Testis (tissue), 3 donors: ENCODE measurements around the gene CDK6. TPM values are rescaled to one million over a fixed set of nuclear protein-coding genes. Genes with fewer than 3 reads are reported as not detected.

ENCODE experiments used
- DNase-seq: peaks from one replicate; pipeline ENCODE4 v3.0.0-alpha.2; 2019
- H3K27ac ChIP-seq, 2 donors: fragments of 200-600 bp; sonication (generic); one replicate each; pipeline ENCODE4 v1.5.1; 2019
- H3K27me3 ChIP-seq: fragments of 200-600 bp; sonication (generic); one replicate; pipeline ENCODE4 v1.5.1; 2019
- H3K36me3 ChIP-seq: fragments of 200-600 bp; sonication (generic); one replicate; pipeline ENCODE4 v1.5.1; 2017; ENCODE audit warnings: low read depth; ENCODE audit errors: missing control alignments
- H3K4me1 ChIP-seq: fragments of 200-600 bp; sonication (generic); one replicate; pipeline ENCODE4 v1.5.1; 2019
- H3K4me3 ChIP-seq, 2 donors: fragments of 200-600 bp; sonication (generic); one replicate each; pipeline ENCODE4 v1.5.1; 2017 to 2019
- H3K9me3 ChIP-seq: fragments of 200-600 bp; sonication (generic); one replicate; pipeline ENCODE4 v1.5.1; 2017
- POLR2A ChIP-seq: fragments of 450-650 bp; IDR thresholded peaks from one replicate; pipeline ENCODE4 v1.6.1; 2017; ENCODE audit warnings: antibody characterized with exemption, mild to moderate bottlenecking, moderate library complexity
- WGBS, 2 donors: methylation state at CpG; one replicate each; pipeline ENCODE4 v1.1.5; 2018; 5-methylcytosine and 5-hydroxymethylcytosine counted together
- intact Hi-C: fragments of 100-400 bp; cut with DNase I; formaldehyde crosslinking; loops from one replicate; pipeline ENCODE4 v1.15.1; 2023; ENCODE audit warnings: low total_unique reads
- polyA plus RNA-seq: library from polyadenylated mRNA; stranded (reverse); fragments of 350-450 nt; fragmentation: Illumina TruSeq; extraction: RNeasy Lipid Tissue Mini Kit (QIAGEN cat#74804); gene quantifications from one replicate; pipeline ENCODE4 v1.2.3, GENCODE V29; 2014; ENCODE audit warnings: low read depth, low replicate concordance; ENCODE audit not compliant: insufficient read depth
- total RNA-seq, 2 donors: library from RNA; depleted of rRNA; stranded (reverse); fragments of >200 nt; gene quantifications; one replicate each; pipeline ENCODE4 v1.2.3, GENCODE V29; 2016
- TF ChIP-seq, protein P1 (sequence below), 3 experiments: fragments of 450-650 bp in 2 of 3; fragments of 200-600 bp in 1 of 3; sonication (generic) in 1 of 3; IDR thresholded peaks; one replicate each; pipeline ENCODE4 v1.5.1; 2016 to 2019; ENCODE audit warnings: antibody characterized with exemption in 3 of 3, mild to moderate bottlenecking in 2 of 3, moderate library complexity in 1 of 3

Gene CDK6
- total and polyA plus RNA-seq, 3 donors from 2014 or later, result 21.1 to 31.6 (median 22.8) TPM

DNA sequence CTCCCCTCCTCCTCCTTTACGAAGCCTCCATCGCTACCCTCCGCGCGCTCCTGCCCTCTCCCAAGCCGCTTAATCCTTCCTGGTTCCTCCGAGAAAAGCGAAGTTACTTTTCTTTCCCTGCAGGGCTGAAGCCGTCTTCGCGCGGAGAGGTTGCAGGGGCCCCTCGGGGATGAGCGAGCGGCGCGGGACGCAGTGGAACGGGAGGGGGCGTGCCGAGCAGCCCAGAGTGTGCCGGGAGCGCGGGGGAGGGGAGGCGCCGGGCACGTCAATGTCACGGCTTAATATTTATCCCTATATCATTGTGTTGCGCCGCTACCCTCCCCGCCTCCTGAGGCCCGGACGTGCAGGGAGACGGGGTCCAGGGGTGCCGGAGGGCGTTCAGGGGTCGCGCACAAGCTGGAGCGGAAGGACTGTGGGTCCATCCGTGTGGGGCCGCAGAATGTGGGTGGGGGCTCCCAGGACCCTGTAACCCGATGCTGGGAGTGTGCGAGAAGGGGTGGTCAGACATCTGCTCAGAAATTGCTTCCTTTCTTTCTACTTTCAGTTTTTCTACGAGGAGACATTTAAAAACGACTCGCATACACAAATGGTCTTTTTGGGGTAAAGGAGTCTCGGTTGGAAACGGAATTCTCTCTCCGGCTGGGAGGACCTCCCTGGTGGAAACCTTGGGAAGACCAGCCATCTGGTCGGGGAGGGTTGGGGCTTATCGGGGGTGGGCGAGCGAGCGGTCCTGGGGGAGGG, 2.4 kb downstream of the CDK6 start:
- intact Hi-C loops, result no loop called here
- Histone ChIP-seq H3K4me3 (peak overlapping the region; percentile 70 to 79), H3K27ac (peak overlapping the region; percentile 84 to 86), H3K9me3 (no peaks in the 10 kb centered on the region), H3K27me3 (no peaks in the 10 kb centered on the region), H3K4me1 (peaks cover 7% of the 10 kb centered on the region), H3K36me3 (no peaks in the 10 kb centered on the region)
- no peak for TF ChIP-seq POLR2A
- TF ChIP-seq, protein P1, sequence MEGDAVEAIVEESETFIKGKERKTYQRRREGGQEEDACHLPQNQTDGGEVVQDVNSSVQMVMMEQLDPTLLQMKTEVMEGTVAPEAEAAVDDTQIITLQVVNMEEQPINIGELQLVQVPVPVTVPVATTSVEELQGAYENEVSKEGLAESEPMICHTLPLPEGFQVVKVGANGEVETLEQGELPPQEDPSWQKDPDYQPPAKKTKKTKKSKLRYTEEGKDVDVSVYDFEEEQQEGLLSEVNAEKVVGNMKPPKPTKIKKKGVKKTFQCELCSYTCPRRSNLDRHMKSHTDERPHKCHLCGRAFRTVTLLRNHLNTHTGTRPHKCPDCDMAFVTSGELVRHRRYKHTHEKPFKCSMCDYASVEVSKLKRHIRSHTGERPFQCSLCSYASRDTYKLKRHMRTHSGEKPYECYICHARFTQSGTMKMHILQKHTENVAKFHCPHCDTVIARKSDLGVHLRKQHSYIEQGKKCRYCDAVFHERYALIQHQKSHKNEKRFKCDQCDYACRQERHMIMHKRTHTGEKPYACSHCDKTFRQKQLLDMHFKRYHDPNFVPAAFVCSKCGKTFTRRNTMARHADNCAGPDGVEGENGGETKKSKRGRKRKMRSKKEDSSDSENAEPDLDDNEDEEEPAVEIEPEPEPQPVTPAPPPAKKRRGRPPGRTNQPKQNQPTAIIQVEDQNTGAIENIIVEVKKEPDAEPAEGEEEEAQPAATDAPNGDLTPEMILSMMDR (IDR thresholded peaks at IDR 0.05), result peak in 2 of 3 experiments; percentile 6 to 11
- WGBS, 2 donors, result 0 to 1% methylated on average over 27 to 54 of the region's 54 CpGs
- peak; percentile 82 for DNase-seq

DNA sequence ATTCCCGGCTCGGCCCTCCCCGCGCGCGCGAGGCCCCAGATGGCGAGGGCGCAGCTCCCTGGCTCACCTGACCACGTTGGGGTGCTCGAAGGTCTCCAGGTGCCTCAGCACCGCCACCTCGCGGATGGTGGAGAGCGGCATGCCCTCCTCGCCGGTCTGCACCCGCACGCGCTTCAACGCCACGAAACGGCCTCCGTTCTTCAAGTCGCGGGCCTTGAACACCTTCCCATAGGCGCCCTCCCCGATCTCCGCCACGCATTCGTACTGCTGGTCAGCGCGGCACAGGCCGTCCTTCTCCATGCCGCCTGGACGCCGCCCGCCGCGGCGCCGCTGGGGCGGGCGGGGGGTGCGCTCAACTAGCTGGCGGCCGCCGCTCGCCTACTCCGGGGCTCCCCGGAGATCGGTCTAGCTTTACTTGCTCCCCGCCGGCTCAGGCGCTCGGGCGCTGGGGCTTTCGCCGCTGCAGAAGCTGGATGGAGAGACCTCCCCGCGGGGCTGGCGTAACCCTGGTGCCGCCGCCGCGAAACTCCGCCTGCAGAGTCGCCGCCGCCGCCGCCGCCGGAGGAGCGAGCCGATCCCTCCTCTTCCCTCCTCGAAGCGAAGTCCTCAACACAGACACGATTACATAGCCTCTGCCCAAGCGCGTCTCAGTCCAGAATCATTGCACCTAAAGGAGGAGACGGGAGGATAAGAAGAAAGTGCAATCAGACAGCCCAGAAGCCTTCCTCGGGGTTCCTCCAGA, 3.2 kb downstream of the CDK6 start:
- intact Hi-C loops, result no loop called here

DNA sequence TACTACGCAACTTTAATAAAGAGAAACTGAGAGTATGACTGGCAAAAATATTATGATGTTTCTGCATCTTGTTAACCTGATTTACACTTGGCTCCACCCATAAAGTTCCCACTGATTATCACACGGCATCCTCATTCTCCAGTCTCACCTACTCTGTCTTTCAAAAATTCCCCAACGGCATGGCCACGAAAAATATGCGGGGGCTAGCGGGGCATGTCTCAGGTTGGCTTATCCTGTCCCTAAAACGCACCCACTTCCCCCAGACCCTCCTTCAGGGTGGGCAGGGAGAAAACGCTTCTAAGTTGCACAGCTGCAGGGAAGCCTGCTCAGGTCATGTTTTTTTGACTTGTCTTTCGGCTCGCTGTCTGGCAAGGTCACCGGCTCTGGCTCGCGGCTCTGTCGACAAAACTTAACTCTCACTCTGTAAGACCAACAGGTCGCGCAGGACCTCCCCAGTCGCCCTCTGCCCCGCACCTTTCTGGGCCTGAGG, 3.8 kb downstream of the CDK6 start:
- 5 to 11% methylated on average over 8 to 18 of the region's 18 CpGs for WGBS, 2 donors
- intact Hi-C loops, result no loop called here
- H3K4me1 ChIP-seq, result peaks cover 7% of the 10 kb centered on the region
- no peaks in the 10 kb centered on the region for H3K9me3 ChIP-seq
- no peaks in the 10 kb centered on the region for H3K36me3 ChIP-seq
- H3K27me3 ChIP-seq, result no peaks in the 10 kb centered on the region
- TF ChIP-seq, protein P1 (IDR thresholded peaks at IDR 0.05), result no peak
- TF ChIP-seq POLR2A, result no peak
- DNase-seq, result no peak
- H3K27ac ChIP-seq, result peak overlapping the region; percentile 84 to 86
- peak overlapping the region; percentile 70 to 79 for H3K4me3 ChIP-seq

More for the DNA sequence above, 3.2 kb downstream of the CDK6 start:
- no peaks in the 10 kb centered on the region for H3K27me3 ChIP-seq
- 0% methylated on average over 22 to 61 of the region's 83 CpGs for WGBS, 2 donors
- no peak for TF ChIP-seq POLR2A
- TF ChIP-seq, protein P1 (IDR thresholded peaks at IDR 0.05), result peak; percentile 71 to 77 (median 75)
- peak overlapping the region; percentile 70 to 79 for H3K4me3 ChIP-seq
- DNase-seq, result peak; percentile 90
- no peaks in the 10 kb centered on the region for H3K36me3 ChIP-seq
- peak overlapping the region; percentile 84 to 86 for H3K27ac ChIP-seq
- no peaks in the 10 kb centered on the region for H3K9me3 ChIP-seq
- peaks cover 7% of the 10 kb centered on the region for H3K4me1 ChIP-seq

DNA sequence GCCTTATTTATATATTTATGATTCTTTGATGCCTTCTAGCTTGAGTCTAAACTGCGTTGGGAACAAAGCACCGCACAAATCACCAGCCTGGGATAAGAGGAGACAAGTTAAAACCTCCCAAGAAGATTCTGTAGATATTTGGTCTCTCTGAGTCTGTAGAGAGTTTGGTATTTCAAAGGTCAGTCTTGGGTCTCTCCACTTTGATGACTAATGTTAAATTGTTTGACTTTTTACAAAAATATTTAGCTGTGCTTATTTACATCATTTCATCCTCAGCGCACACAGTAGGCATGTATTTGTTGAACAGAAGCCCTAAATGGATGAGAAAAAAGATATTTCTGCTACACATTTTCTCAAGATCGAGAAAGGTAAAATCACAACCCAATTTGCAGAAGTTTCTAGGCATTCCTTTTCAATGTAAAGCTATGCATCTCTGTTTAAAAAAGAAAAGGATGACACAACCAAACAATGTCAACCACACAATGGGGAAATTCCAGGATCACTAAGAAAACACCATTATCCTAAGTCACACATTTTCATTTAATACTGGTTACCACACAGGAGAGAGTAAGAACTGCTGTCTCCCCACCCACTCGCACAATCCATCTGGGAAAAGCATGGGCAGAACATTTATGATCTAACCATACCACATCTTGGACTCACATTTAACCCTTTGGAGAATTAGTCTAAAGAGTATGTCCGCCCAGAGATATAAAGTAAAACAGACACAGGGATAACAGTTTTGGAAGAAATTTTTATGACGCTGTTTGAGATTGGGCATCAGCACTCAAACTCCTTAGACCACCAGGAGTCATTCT, 4.4 kb downstream of the CDK6 start:
- no peaks in the 10 kb centered on the region for H3K9me3 ChIP-seq
- intact Hi-C loops, result no loop called here
- no peak overlapping the region for H3K27ac ChIP-seq
- WGBS, 2 donors, result 38 to 56% methylated on average over 7 of the region's 7 CpGs
- TF ChIP-seq POLR2A, result no peak
- TF ChIP-seq, protein P1 (IDR thresholded peaks at IDR 0.05), result no peak
- peak overlapping the region in 1 of 2 donors; percentile 79 for H3K4me3 ChIP-seq
- peaks cover 7% of the 10 kb centered on the region for H3K4me1 ChIP-seq
- no peaks in the 10 kb centered on the region for H3K36me3 ChIP-seq
- DNase-seq, result no peak
- no peaks in the 10 kb centered on the region for H3K27me3 ChIP-seq
